Measurements from ENCODE around the gene AMPD2.

The AMPD2 gene

DNA sequence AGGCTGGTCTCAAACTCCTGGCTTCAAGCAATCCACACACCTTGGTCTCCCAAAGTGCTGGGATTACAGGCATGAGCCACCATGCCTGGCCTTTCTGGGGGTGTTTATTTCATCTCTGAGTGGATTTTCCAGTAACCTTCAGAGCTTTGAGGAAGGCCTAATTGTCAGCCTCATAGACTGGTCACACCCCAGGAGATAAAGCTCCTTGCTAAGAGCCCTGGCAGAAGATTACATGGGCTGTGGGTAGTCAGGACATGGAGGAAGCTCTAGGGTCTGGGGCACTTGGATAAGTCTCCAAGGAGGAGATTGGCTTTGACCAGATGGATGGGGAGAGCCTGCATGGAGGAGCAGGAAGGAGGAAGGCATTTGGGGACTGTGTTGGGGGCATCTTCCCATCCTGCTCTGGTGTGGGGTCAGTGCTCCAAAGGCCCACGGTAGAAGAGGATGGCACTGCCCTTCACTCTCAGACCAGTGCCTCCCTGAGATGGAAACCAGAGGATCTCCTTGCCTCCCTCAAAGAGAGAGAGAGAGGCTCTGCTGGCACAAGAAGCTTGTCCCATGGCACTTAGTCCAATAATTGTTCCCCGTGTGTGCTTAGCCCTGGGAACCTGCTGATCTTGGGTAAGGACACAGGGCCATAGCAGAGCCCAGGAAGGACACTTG is 21.6 kb downstream of the AMPD2 start:
- Histone ChIP-seq H2AFZ (ENCODE audit: low read depth, low read length, severe bottlenecking) (no peak overlapping the region), H3K4me3 (ENCODE audit: insufficient read depth, low read length, poor library complexity, severe bottlenecking) (no peak overlapping the region), H3K79me2 (ENCODE audit: insufficient read depth, low read length) (no peaks in the 10 kb centered on the region), H4K20me1 (ENCODE audit: low read depth, low read length) (no peaks in the 10 kb centered on the region), H3F3A (ENCODE audit: insufficient read depth) (no peaks in the 10 kb centered on the region), H3K9me2 (replicated peaks; ENCODE audit: insufficient read depth, low read length) (no peaks in the 10 kb centered on the region), H3K9ac (ENCODE audit: low read length) (no peak overlapping the region), H3K27me3 (ENCODE audit: low read length) (no peaks in the 10 kb centered on the region), H3K4me2 (ENCODE audit: low read depth, low read length, poor library complexity, severe bottlenecking) (no peak overlapping the region), H3K36me3 (ENCODE audit: low read length) (no peaks in the 10 kb centered on the region), H3K27ac (ENCODE audit: low read depth, low read length) (no peak overlapping the region), H3K9me3 (ENCODE audit: insufficient read depth, low read length) (no peaks in the 10 kb centered on the region)
- no peak for TF ChIP-seq CTCF (IDR thresholded peaks at IDR 0.05; ENCODE audit: insufficient read depth, low read length, poor library complexity, severe bottlenecking)
- TF ChIP-seq EZH2phosphoT487 (conservative IDR thresholded peaks at IDR 0.05; ENCODE audit: low read length) = no peak

DNA sequence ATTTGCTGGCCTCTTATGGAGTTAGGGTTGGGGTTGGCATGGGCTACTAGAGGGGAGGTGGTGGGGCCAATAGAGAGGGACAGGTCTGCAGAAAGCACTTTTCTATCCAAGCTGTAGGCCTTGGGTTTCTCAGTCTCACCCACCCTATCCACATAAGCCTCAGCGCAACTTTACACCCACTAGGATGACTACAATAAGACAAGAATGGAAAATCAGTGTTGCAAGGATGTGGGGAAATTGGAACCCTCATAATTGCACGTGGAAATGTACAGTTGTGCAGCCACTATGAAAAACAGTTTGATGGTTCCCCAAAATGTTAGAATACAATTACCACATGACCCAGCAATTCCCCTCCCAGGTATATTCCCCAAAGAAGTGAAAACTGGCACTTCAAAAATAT is 22.2 kb downstream of the AMPD2 start:
- H3K9me3 ChIP-seq (ENCODE audit: insufficient read depth, low read length) = no peaks in the 10 kb centered on the region
- H3K4me3 ChIP-seq (ENCODE audit: insufficient read depth, low read length, poor library complexity, severe bottlenecking) = no peak overlapping the region
- TF ChIP-seq EZH2phosphoT487 (conservative IDR thresholded peaks at IDR 0.05; ENCODE audit: low read length) (no peak), CTCF (IDR thresholded peaks at IDR 0.05; ENCODE audit: insufficient read depth, low read length, poor library complexity, severe bottlenecking) (no peak)
- H3K4me2 ChIP-seq (ENCODE audit: low read depth, low read length, poor library complexity, severe bottlenecking) = no peak overlapping the region
- H3K9ac ChIP-seq (ENCODE audit: low read length) = no peak overlapping the region
- no peak overlapping the region for H3K27ac ChIP-seq (ENCODE audit: low read depth, low read length)
- H4K20me1 ChIP-seq (ENCODE audit: low read depth, low read length) = no peaks in the 10 kb centered on the region
- H3K79me2 ChIP-seq (ENCODE audit: insufficient read depth, low read length) = no peaks in the 10 kb centered on the region
- H3K9me2 ChIP-seq (replicated peaks; ENCODE audit: insufficient read depth, low read length) = no peaks in the 10 kb centered on the region
- no peaks in the 10 kb centered on the region for H3K36me3 ChIP-seq (ENCODE audit: low read length)
- H3K27me3 ChIP-seq (ENCODE audit: low read length) = no peaks in the 10 kb centered on the region
- no peak overlapping the region for H2AFZ ChIP-seq (ENCODE audit: low read depth, low read length, severe bottlenecking)
- no peaks in the 10 kb centered on the region for H3F3A ChIP-seq (ENCODE audit: insufficient read depth)

GRCh38 chr1:109642626-109643025 is 23.0 kb downstream of the AMPD2 start:
- H3K27ac ChIP-seq (ENCODE audit: low read depth, low read length) = no peak overlapping the region
- H3F3A ChIP-seq (ENCODE audit: insufficient read depth) = no peaks in the 10 kb centered on the region
- no peaks in the 10 kb centered on the region for H3K36me3 ChIP-seq (ENCODE audit: low read length)
- H3K9me2 ChIP-seq (replicated peaks; ENCODE audit: insufficient read depth, low read length) = no peaks in the 10 kb centered on the region
- no peaks in the 10 kb centered on the region for H3K27me3 ChIP-seq (ENCODE audit: low read length)
- no peak overlapping the region for H3K4me2 ChIP-seq (ENCODE audit: low read depth, low read length, poor library complexity, severe bottlenecking)
- no peaks in the 10 kb centered on the region for H3K79me2 ChIP-seq (ENCODE audit: insufficient read depth, low read length)
- TF ChIP-seq EZH2phosphoT487 (conservative IDR thresholded peaks at IDR 0.05; ENCODE audit: low read length) (no peak), CTCF (IDR thresholded peaks at IDR 0.05; ENCODE audit: insufficient read depth, low read length, poor library complexity, severe bottlenecking) (no peak)
- H3K9ac ChIP-seq (ENCODE audit: low read length) = no peak overlapping the region
- no peak overlapping the region for H3K4me3 ChIP-seq (ENCODE audit: insufficient read depth, low read length, poor library complexity, severe bottlenecking)
- no peaks in the 10 kb centered on the region for H4K20me1 ChIP-seq (ENCODE audit: low read depth, low read length)
- H3K9me3 ChIP-seq (ENCODE audit: insufficient read depth, low read length) = no peaks in the 10 kb centered on the region
- no peak overlapping the region for H2AFZ ChIP-seq (ENCODE audit: low read depth, low read length, severe bottlenecking)

Data from SU-DHL-6 (cell line).